Stimulated activated CD8-positive, alpha-beta memory T cell treated with anti-CD3 and anti-CD28 coated beads, Interleukin-7, amount 100 ng/mL, for 1 hour (primary cell): Measurements from ENCODE around the gene NCAPD3.

Experiments
- DNase-seq, 2 donors: peaks; one replicate each; pipeline ENCODE4 v3.0.0-alpha.2; 2020; ENCODE audit warnings: low read depth in 2 of 2

NCAPD3 gene

DNA sequence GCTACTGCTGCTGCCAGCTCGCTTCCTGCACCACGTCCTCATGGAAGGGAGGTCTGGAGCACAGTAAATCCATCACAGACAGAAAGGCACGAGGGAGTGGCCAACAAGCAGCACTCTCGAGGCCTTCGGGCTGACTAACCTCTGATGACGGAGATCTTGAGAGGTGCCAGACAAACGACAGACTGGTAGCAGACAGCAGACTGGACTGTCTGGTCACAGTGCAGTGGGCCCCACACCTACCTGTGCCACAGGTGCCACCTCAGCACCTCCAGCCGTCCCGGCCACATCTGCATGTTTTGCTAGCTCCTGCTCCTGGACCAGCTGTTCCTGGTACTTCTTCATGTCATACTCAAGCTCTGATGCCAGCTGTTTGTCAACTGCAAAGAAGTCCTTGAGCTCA is 64.1 kb downstream of the NCAPD3 start:
- no peak for DNase-seq

DNA sequence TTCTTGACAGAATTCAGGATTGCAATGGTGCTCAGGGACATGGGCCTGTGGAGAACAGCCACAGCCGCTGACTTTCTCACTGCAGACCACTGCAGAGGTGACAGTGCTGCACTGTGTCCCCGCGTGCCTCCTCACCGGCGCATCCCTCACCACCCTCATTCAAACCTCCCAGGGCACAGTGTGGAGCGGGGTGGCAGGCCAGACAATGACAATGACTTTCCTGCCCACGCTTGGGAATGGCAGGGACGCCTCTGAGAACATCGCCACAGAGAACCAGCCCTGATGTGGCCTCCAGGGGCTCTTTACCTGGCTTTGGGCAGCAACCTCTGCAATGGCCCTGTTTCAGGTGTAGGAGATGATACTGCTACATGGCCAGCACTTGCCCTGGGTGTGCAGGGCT is 65.7 kb downstream of the NCAPD3 start:
- DNase-seq = no peak

DNA sequence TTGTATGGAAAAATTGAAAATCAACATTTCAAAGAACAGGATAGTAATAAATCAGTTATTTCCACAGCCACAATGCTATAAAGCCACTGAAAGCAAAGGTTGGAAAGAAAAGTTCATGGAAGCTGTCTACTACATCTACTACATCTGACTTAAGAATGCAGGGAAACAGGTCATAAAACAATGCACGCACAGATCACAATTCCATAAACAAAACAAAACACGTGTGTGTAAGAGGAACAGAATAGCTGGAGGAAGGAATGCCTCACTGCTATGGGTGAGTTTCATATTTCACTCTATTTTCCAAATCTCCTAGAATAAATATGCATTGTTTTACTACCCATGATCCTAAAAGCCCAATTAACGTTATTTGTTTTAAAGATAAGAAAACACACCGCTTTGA is 66.3 kb downstream of the NCAPD3 start:
- no peak for DNase-seq

DNA sequence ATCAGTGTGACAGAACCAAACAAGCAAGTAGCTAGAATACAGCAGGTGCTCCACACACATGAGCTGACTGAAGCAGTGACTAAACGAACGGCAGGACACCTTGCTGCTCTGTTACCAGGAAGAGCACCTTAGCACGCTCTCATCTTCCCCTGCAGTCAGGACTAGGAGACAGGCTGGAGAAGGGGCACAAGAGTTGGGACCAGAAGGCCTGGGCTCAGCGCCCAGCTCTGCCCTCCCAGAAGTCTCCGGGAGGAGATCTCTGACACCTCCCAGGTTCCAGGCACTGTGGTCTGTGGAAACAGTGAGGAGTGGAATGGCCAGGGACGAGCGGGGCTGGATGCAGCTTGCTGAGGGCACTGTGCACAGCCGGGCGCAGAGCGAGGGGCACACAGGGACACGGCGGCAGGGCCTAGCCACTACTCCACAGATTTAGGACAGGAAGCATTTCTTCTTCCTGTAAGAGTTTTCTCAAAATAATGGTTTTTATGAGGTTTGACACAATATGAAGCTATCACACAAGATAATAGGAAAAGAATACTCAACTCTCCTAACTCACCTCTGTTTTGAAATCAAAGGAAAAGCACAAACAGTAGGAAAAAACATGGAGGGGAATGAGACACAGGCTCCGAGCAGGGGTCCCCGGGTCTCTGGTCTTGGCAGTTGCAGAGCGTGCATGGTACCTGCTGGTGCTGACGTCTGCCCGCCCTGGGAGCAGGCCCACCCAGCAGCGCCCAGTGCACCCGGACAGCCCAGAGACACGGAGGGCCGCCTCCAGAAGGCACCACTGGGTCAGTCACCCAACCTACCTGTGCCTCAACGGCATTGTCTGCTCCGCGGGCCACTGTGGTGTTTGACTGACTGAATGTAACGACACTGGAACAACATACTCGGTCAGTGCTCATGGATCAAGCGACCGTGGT is 67.6 kb downstream of the NCAPD3 start:
- no peak for DNase-seq

DNA sequence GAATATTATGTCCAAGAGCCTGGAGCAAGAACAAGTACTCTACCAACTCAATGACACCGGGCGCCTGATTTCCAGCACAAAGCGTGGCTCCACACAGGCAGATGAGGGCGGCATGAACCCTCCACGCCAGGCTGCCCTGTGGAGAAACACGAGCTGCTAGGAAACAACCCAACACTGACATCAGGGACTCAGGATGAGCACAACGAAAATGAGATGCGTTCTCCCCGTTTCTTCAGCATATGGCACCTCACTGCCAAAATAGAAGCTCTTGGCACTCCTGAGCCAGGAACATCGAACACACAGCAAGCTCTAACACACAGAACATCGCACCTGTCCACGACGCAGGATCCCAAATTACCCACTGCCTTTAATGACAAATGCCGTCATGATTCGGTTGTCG is 68.3 kb downstream of the NCAPD3 start:
- no peak for DNase-seq

DNA sequence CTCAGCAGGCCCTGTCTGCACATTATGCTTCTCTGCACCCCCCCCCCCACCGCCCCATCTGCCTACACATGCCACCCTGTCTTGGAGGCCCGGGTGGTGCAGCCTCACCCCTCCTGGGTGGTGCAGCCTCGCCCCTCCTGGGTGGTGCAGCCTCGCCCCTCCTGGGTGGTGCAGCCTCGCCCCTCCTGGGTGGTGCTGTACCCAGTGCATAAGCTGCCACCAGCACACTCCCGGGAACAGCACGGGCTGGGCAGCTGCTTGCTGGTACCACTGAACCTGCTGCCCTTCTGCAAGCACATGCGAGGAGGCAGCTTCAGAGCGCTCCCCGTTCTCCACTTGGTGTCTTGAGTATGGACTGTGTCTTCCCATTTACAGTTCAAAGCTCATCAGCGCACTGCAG is 69.3 kb downstream of the NCAPD3 start:
- no peak for DNase-seq

DNA sequence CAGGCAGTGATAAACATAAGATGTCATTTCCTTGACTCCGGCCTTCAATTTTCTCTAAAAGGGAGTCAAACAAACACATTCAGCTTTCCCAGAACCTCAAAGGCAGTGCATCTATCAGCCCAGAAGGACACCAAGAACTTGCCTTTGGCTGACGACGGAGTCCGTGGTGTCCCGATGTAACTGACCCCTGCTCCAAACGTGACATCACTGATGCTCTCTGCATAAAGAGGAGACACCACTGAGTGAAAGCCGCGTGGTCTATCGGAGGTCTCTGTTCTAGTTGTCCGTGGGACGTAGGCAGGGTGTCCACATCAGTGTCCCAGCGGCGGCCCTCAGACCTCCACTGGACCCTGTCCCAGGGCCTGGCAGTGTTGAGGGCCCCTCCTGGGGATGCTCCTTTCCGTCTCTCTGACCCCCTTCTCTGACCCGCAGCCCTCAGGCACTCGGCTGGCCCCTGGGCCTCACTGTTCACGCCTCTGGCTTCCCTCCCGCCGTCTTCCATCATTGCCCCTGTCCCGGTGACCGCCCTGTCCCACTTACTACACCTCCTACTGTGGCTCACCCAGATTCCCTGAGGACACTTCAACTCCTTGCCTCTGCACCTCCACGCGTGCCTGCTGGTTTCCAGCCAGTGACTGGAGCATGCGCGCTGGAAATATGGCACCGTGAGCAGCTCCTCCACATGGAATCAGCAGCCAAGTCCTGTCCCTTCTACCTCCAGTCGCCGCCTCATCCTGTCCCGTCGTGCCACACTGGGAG is 70.4 kb downstream of the NCAPD3 start:
- no peak for DNase-seq

DNA sequence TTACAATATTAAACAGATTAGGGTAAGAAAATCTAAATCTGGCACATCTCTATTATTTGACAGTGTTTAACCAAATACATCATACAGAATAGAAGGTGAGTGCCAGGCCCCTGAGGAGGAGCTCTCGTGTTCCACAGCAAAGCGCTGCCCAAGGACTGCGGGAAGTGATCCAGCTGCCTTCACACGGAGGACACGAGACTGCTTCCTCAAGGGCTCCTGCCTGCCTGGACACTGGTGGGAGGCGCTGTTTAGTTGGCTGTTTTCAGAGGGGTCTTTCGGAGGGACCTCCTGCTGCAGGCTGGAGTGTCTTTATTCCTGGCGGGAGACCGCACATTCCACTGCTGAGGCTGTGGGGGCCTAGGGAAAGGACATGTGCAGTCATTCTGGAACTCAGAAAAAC is 71.1 kb downstream of the NCAPD3 start:
- DNase-seq = no peak

DNA sequence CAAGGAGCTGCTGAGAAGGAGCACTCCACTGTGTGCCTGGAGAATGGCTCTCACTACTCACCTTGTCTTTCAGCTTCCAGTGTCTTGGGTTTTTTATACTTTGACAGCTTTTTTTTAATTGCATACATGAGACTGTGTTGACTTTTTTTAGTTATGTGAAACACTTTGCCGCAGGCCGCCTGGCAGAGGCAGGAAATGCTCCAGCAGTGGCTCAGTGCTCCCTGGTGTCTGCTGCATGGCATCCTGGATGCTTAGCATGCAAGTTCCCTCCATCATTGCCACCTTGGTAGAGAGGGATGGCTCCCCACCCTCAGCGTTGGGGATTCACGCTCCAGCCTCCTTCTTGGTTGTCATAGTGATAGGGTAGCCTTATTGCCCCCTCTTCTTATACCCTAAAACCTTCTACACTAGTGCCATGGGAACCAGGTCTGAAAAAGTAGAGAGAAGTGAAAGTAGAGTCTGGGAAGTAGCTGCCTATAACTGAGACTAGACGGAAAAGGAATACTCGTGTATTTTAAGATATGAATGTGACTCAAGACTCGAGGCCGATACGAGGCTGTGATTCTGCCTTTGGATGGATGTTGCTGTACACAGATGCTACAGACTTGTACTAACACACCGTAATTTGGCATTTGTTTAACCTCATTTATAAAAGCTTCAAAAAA is 72.6 kb downstream of the NCAPD3 start:
- no peak for DNase-seq

DNA sequence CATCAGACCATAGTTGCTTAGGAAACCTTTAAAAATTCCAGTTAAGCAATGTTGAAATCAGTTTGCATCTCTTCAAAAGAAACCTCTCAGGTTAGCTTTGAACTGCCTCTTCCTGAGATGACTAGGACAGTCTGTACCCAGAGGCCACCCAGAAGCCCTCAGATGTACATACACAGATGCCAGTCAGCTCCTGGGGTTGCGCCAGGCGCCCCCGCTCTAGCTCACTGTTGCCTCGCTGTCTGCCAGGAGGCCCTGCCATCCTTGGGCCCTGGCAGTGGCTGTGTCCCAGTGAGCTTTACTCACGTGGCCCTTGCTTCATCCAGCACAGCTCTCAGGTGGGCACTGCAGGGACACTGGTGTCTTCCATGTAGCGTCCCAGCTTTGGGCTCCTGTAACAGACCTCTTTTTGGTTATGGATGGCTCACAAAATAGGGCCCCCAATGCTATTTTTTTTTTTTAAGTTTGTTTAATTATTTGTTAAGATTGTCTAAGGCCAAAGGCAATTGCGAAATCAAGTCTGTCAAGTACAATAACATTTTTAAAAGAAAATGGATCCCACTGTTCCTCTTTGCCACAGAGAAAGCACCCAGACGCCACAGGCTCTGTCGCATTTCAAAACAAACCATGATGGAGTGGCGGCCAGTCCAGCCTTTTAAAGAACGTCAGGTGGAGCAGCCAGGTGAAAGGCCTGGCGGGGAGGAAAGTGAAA is 73.4 kb downstream of the NCAPD3 start:
- no peak for DNase-seq

DNA sequence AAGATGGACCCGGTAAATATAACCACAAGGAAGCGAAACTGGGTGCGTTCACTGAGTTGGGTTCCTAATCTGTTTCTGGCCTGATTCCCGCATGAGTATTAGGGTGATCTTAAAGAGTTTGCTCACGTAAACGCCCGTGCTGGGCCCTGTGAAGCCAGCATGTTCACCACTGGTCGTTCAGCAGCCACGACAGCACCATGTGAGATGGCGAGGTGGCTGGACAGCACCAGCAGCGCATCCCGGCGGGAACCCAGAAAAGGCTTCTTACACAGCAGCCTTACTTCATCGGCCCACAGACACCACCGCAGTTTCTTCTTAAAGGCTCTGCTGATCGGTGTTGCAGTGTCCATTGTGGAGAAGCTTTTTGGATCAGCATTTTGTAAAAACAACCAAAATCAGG is 74.4 kb downstream of the NCAPD3 start:
- no peak for DNase-seq

DNA sequence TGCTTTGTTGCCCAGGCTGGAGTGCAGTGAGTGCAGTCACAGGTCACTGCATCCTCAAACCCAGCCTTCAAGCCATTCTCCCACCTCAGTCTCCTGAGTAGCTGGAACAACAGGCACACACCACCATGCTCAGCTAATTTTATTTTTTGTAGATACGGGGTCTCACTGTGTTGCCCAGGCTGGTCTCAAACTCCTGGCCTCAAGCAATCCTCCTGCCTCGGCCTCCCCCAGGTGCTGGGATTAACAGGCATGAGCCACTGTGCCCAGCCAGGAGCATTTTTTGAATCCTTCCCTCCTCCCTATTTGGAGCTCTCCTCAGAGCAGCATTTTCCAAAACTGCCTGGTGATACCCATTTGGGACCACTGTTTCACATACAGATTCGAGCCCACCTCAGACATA is 77.2 kb downstream of the NCAPD3 start:
- DNase-seq = no peak

DNA sequence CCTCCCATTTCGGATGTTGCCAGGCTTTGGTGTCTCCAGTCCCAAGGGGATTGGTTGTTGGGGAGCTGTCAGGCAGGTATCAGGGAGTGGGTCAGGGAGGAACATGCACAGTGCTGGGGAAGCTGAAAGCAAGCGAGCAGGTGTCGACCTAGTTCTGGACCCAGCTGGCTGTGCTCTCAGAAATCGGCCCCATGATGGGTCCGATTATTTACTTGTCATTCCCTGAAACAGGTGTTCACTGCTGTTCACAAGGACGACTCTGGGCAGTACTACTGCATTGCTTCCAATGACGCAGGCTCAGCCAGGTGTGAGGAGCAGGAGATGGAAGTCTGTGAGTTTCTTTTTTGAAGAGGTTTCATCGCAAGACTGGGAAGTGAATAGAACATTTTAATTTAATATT is 78.1 kb downstream of the NCAPD3 start:
- DNase-seq = no peak

DNA sequence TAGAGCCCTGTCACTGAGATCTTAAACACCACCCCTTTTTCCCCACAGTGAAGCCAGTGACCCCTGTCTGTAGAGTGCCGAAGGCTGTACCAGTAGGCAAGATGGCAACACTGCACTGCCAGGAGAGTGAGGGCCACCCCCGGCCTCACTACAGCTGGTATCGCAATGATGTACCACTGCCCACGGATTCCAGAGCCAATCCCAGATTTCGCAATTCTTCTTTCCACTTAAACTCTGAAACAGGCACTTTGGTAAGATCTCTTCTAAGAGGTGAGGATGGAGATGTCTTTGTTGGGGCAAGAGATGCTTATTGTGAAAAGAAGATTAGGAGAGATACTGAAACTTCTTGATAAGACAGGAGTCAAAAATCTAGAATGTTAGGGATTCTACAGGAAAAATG is 79.0 kb downstream of the NCAPD3 start:
- DNase-seq = no peak

DNA sequence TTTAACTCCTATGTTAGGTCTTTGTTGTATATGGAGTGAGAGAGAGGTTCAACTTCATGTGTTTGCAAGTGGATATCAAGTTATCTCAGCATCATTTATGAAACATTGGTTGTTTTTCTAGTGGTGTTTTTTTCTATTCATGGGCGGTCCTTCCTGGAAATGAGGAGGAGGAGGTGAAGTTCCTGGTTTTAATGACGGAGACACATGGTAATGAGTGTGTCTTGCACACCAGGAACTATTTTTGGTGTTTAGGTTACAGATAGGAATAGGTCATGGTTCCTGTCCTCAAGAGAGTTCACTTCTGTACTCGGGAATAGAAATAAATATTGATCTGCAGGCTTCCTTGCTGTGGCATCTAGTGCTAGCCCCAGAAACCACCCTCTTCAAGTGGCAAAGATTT is 80.0 kb downstream of the NCAPD3 start:
- no peak for DNase-seq

DNA sequence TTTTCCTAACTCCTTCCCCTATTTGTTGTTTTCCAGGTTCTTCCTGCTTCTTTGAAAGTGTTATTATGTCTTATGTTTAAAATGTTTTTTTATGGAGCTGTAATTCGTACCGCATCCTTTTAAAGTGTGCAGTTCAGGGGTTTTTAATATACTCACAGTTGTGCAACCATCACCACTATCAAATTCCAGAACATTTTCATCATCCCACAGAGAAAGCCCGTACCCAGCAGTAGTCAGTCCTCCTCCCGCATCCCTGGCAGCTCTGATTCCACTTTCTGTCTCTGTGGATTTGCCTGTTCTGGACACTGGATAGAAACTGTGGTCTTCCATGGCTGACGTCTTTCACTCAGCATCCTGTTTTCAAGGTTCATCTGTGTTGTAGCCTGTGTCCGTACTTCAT is 81.2 kb downstream of the NCAPD3 start:
- DNase-seq = no peak

DNA sequence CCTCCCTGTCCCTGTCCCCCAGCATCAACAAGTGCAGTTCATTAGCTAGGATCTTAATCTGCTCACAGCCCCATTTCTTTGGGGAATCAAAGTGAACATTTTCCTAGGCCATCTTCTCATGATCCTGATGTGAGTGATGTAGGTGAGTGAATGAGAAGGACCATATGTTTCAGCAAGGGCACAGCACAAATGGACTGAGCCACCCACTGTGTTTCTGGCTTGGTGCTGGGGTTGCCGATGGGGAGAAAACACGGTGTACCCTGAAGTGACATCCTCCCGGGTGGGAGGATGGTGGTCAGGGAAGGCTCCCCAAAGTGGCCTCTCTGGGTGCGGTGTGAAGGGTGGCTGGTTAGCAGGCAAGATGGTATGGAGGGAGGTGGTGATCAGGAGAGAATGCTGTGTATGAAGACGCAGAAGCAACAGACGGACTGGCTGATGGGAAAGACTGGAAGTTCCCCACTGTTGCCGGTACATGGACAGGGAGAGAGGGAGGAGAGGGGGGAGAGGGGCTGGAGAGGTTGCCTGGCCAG is 82.7 kb downstream of the NCAPD3 start:
- no peak for DNase-seq

DNA sequence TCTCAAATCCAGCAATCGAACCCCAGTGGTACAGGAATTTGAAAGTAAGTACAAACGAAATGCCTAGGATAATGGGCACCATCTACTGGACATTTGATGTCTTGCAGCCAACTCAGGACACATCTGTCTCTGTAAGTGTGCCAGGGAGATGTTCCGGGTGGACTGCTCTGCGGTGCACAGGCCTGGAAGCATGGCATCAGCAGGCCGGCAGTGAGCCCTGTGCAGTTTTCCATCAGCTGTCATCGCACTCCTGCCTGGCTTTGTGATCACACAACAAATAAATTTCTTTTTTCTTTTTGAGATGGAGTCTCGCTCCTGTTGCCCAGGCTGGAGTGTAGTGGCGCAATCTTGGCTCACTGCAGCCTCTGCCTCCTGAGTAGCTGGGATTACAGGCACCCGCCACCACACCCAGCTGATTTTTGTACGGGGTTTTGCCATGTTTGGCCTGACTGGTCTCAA is 83.9 kb downstream of the NCAPD3 start:
- peak in 1 of 2 donors; percentile 7 for DNase-seq

DNA sequence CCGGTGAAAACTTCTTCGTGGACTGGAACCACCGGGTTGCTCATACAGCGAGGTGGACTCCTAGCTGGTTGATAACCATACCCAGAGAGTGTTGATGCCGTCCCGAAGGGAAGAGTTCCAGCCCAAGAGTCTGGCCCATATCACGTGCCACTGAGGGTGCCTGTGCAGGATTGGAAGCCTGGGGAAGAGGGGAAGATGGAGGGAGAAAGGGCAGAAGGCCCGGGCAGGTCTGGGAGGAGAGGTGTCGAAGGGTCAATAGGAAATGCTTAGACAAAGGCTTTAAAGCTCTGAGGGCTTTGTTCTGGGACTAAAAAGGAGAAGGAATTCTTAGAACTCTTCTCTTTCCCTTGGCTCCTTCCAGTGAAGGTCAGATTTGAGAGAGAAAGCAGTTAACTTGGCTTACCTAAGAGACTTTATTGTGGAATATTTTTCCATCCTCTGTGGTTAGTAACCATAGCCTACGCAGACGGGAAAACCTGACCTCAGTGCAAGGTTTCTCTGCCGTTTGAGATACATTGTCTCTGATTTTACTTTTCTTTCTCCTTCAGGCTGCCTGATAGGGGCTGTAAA is 84.4 kb downstream of the NCAPD3 start:
- DNase-seq = no peak

DNA sequence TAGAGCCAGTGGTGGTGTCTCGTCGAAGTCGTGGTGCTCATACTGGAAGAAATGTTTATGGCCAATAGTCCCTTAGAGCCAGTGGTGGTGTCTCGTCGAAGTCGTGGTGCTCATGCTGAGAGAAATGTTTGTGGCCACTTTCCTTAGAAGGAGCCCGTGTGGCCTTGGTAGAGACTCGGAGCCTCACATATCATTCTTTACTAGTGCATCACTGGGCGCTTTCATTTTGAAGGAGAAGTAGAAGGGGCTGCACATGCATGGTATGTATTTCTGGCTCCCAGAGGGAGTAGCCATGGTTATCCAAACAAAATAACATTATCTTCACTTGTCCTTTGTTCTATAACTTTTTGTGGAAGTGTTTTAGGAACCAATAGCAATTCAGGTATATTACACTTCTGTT is 85.4 kb downstream of the NCAPD3 start:
- DNase-seq = no peak

DNA sequence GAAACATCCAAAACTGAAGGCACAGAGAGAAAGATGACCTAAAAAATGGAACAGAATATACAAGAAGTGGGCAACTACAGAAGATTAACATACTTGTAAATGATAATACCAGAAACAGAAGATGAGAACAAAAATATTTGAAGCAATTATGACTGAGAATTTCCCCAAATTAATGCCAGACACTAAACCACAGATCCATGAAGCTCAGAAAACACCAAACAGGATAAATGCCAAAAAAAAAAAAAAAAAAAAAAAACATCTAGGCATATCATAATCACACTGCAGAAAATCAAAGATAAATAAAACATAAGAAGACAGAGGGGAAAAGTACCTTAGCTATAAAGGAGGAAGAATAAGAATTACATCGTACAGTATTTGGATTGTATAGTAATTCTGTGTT is 89.6 kb downstream of the NCAPD3 start:
- DNase-seq = no peak
